ENCODE measurements around the gene INVS.

Gene INVS

DNA sequence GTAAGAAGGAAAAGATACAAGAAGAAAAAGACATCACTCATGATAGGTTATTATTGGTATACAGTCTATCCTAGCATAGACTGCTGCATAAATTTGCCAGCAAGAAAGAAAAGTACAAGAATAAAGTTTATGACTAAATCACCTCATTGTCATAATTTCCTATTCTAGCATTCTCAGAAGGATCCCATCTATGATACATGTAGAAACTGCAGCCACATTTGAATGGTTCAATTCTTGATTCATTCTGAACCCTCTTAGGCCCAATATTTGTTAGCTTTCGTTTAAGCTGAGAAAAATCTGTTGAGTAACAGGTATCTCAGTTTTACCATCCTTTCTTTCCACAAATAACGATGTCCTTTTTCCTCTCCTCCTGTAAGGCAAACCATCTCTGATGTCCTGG, 21.2 kb downstream of the INVS start:
- H3K27ac Mint-ChIP-seq, result peak overlapping the region; percentile 54
- no peaks in the 10 kb centered on the region for H3K27me3 Mint-ChIP-seq (ENCODE audit: low read depth, poor library complexity)
- TF ChIP-seq, protein P1, sequence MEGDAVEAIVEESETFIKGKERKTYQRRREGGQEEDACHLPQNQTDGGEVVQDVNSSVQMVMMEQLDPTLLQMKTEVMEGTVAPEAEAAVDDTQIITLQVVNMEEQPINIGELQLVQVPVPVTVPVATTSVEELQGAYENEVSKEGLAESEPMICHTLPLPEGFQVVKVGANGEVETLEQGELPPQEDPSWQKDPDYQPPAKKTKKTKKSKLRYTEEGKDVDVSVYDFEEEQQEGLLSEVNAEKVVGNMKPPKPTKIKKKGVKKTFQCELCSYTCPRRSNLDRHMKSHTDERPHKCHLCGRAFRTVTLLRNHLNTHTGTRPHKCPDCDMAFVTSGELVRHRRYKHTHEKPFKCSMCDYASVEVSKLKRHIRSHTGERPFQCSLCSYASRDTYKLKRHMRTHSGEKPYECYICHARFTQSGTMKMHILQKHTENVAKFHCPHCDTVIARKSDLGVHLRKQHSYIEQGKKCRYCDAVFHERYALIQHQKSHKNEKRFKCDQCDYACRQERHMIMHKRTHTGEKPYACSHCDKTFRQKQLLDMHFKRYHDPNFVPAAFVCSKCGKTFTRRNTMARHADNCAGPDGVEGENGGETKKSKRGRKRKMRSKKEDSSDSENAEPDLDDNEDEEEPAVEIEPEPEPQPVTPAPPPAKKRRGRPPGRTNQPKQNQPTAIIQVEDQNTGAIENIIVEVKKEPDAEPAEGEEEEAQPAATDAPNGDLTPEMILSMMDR (IDR thresholded peaks at IDR 0.05), result no peak
- peaks cover 57% of the 10 kb centered on the region for H3K36me3 Mint-ChIP-seq (ENCODE audit: low read depth)
- H3K9me3 Mint-ChIP-seq, result peaks cover 2% of the 10 kb centered on the region
- no peaks in the 10 kb centered on the region for H3K4me1 Mint-ChIP-seq
- DNase-seq, result no peak
- H3K4me3 Mint-ChIP-seq, result no peak overlapping the region

GRCh38 chr9:100125236-100125635, 26.2 kb downstream of the INVS start:
- H3K4me3 Mint-ChIP-seq, result no peak overlapping the region
- H3K9me3 Mint-ChIP-seq, result no peaks in the 10 kb centered on the region
- no peaks in the 10 kb centered on the region for H3K27me3 Mint-ChIP-seq (ENCODE audit: low read depth, poor library complexity)
- DNase-seq, result no peak
- peaks cover 67% of the 10 kb centered on the region for H3K36me3 Mint-ChIP-seq (ENCODE audit: low read depth)
- TF ChIP-seq, protein P1 (IDR thresholded peaks at IDR 0.05), result no peak
- no peaks in the 10 kb centered on the region for H3K4me1 Mint-ChIP-seq
- peak overlapping the region; percentile 34 for H3K27ac Mint-ChIP-seq

DNA sequence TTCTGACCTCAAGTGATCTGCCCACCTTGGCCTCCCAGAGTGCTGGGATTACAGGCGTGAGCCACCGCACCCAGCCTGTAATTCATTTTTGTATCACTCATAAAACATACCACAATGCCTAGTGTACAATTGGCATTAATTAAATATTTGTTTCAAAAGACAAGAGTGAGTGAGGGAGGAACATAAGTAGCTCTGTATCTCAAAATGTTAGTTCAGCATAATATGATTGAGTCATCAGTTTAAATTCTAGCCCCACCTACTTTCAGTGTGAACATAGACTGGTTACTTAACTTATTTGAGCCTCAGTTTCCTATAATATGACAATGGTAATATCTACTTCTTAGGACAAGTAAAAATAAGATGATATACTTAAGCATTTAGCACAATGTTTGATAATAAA, 26.9 kb downstream of the INVS start:
- Mint-ChIP-seq H3K4me3 (no peak overlapping the region), H3K27ac (no peak overlapping the region), H3K27me3 (ENCODE audit: low read depth, poor library complexity) (no peaks in the 10 kb centered on the region), H3K4me1 (no peaks in the 10 kb centered on the region), H3K36me3 (ENCODE audit: low read depth) (peaks cover 60% of the 10 kb centered on the region), H3K9me3 (no peaks in the 10 kb centered on the region)
- TF ChIP-seq, protein P1 (IDR thresholded peaks at IDR 0.05), result no peak
- no peak for DNase-seq

- no peak overlapping the region for H3K4me3 Mint-ChIP-seq
- TF ChIP-seq, protein P1 (IDR thresholded peaks at IDR 0.05), result no peak
- no peaks in the 10 kb centered on the region for H3K9me3 Mint-ChIP-seq
- peaks cover 55% of the 10 kb centered on the region for H3K36me3 Mint-ChIP-seq (ENCODE audit: low read depth)
- H3K27ac Mint-ChIP-seq, result no peak overlapping the region
- no peaks in the 10 kb centered on the region for H3K4me1 Mint-ChIP-seq
- DNase-seq, result no peak
- no peaks in the 10 kb centered on the region for H3K27me3 Mint-ChIP-seq (ENCODE audit: low read depth, poor library complexity)
Measured at GRCh38 chr9:100126423-100126822, 27.4 kb downstream of the INVS start.

DNA sequence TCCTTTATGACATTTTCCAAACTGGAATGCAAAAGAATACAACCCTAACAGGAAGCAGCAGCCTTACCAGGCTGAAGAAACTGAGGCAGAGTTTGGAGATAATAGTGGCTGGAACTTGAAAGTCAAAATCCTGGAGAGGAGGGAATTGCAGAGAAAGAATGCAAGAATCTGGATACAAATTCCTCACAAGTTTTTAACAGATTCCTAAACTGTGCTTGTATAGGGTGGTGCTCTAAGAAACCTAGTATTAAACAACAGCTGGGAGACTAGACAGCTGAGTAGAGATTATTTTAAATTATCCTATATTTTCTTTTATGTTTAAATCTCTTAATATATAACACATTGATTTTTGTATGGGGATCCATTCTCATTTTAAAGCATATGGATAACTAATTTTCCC, 30.7 kb downstream of the INVS start:
- Mint-ChIP-seq H3K9me3 (no peaks in the 10 kb centered on the region), H3K27ac (no peak overlapping the region), H3K4me3 (no peak overlapping the region), H3K36me3 (ENCODE audit: low read depth) (peaks cover 58% of the 10 kb centered on the region), H3K27me3 (ENCODE audit: low read depth, poor library complexity) (no peaks in the 10 kb centered on the region), H3K4me1 (no peaks in the 10 kb centered on the region)
- DNase-seq, result no peak
- TF ChIP-seq, protein P1 (IDR thresholded peaks at IDR 0.05), result no peak

- no peaks in the 10 kb centered on the region for H3K27me3 Mint-ChIP-seq (ENCODE audit: low read depth, poor library complexity)
- H3K9me3 Mint-ChIP-seq, result no peaks in the 10 kb centered on the region
- no peak overlapping the region for H3K4me3 Mint-ChIP-seq
- no peak for DNase-seq
- TF ChIP-seq, protein P1 (IDR thresholded peaks at IDR 0.05), result no peak
- no peaks in the 10 kb centered on the region for H3K4me1 Mint-ChIP-seq
- no peak overlapping the region for H3K27ac Mint-ChIP-seq
- peaks cover 44% of the 10 kb centered on the region for H3K36me3 Mint-ChIP-seq (ENCODE audit: low read depth)
Measured at GRCh38 chr9:100131216-100131615, 32.2 kb downstream of the INVS start.

Data from nephron progenitor cell (in vitro differentiated cells).